Uterus (tissue), 2 donors: ENCODE data around the gene HDAC5.

ENCODE experiments used
- CTCF ChIP-seq, 4 experiments: fragments of 200-600 bp in 2 of 4; fragments of 450-650 bp in 2 of 4; sonication (generic) in 2 of 4; IDR thresholded peaks; one replicate each; pipeline ENCODE4 v1.5.1; 2016 to 2019; ENCODE audit warnings: antibody characterized with exemption in 4 of 4, mild to moderate bottlenecking in 2 of 4, moderate library complexity in 1 of 4
- POLR2A ChIP-seq, 2 donors: fragments of 450-650 bp; IDR thresholded peaks; one replicate each; pipeline ENCODE4 v1.6.1; 2016; ENCODE audit warnings: antibody characterized with exemption in 2 of 2, mild to moderate bottlenecking in 1 of 2, moderate library complexity in 1 of 2

GRCh38 chr17:44075598-44076293 is 47.7 kb downstream of the HDAC5 start:
- TF ChIP-seq CTCF (IDR thresholded peaks at IDR 0.05) (no peak), POLR2A (IDR thresholded peaks at IDR 0.05) (no peak)
